Measurements from ENCODE around the gene TMEM164.
"Not testable (repeated sequence)": the region's sequence is repeated elsewhere in the genome, so short reads cannot be mapped to it uniquely, and the experiment has no call there.

Gene TMEM164

GRCh38 chrX:110002300-110003166 lies at the start of gene TMEM164:
TSS of gene TMEM164 (plus strand) at chrX:110003114. CDS start at chrX:110003775, 661 bp downstream.
- peak; percentile 26 for DNase-seq

- no peak for DNase-seq
Observed at GRCh38 chrX:109954333-109954732, 48.6 kb upstream of the TMEM164 start.

- DNase-seq, result no peak
Observed at GRCh38 chrX:109954955-109955354, 48.0 kb upstream of the TMEM164 start.

- DNase-seq, result no peak
Observed at GRCh38 chrX:109958266-109958665, 44.6 kb upstream of the TMEM164 start.

- DNase-seq, result no peak
Observed at GRCh38 chrX:109959356-109959871, 43.5 kb upstream of the TMEM164 start.

GRCh38 chrX:109964390-109964789 lies 38.5 kb upstream of the TMEM164 start:
- no peak for DNase-seq

- DNase-seq, result no peak
Observed at GRCh38 chrX:109966246-109966645, 36.7 kb upstream of the TMEM164 start.

- no peak for DNase-seq
Observed at GRCh38 chrX:109967156-109967555, 35.8 kb upstream of the TMEM164 start.

- not testable (repeated sequence) for DNase-seq
Observed at GRCh38 chrX:109970841-109971240, 32.1 kb upstream of the TMEM164 start.

GRCh38 chrX:109974906-109975655 lies 27.8 kb upstream of the TMEM164 start:
- no peak for DNase-seq

- not testable (repeated sequence) for DNase-seq
Observed at GRCh38 chrX:109985210-109985609, 17.7 kb upstream of the TMEM164 start.

- no peak for DNase-seq
Observed at GRCh38 chrX:109987884-109988283, 15.0 kb upstream of the TMEM164 start.

GRCh38 chrX:109990582-109991276 lies 12.2 kb upstream of the TMEM164 start:
- DNase-seq, result no peak

- DNase-seq, result no peak
Observed at GRCh38 chrX:109992203-109992602, 10.7 kb upstream of the TMEM164 start.

- DNase-seq, result no peak
Observed at GRCh38 chrX:109995155-109995554, 7.8 kb upstream of the TMEM164 start.

GRCh38 chrX:109997786-109998452 lies 5.0 kb upstream of the TMEM164 start:
- DNase-seq, result no peak

- DNase-seq, result no peak
Observed at GRCh38 chrX:110000000-110000399, 2.9 kb upstream of the TMEM164 start.

- DNase-seq, result no peak
Observed at GRCh38 chrX:110000847-110001713, 1.8 kb upstream of the TMEM164 start.

- DNase-seq, result no peak
Observed at GRCh38 chrX:110001740-110002299, 1.1 kb upstream of the TMEM164 start.

- DNase-seq, result no peak
Observed at GRCh38 chrX:110003167-110004156, 548 bp downstream of the TMEM164 start.

Data from NCI-H2029 treated with DMSO at 0.1 percent for 48 hours (cell line).